ENCODE measurements around the gene ATRNL1. TPM values are rescaled to one million over a fixed set of nuclear protein-coding genes. Genes with fewer than 3 reads are reported as not detected.

Gene ATRNL1, protein sequence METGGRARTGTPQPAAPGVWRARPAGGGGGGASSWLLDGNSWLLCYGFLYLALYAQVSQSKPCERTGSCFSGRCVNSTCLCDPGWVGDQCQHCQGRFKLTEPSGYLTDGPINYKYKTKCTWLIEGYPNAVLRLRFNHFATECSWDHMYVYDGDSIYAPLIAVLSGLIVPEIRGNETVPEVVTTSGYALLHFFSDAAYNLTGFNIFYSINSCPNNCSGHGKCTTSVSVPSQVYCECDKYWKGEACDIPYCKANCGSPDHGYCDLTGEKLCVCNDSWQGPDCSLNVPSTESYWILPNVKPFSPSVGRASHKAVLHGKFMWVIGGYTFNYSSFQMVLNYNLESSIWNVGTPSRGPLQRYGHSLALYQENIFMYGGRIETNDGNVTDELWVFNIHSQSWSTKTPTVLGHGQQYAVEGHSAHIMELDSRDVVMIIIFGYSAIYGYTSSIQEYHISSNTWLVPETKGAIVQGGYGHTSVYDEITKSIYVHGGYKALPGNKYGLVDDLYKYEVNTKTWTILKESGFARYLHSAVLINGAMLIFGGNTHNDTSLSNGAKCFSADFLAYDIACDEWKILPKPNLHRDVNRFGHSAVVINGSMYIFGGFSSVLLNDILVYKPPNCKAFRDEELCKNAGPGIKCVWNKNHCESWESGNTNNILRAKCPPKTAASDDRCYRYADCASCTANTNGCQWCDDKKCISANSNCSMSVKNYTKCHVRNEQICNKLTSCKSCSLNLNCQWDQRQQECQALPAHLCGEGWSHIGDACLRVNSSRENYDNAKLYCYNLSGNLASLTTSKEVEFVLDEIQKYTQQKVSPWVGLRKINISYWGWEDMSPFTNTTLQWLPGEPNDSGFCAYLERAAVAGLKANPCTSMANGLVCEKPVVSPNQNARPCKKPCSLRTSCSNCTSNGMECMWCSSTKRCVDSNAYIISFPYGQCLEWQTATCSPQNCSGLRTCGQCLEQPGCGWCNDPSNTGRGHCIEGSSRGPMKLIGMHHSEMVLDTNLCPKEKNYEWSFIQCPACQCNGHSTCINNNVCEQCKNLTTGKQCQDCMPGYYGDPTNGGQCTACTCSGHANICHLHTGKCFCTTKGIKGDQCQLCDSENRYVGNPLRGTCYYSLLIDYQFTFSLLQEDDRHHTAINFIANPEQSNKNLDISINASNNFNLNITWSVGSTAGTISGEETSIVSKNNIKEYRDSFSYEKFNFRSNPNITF (N-terminal part only)
- total RNA-seq, result 0.74 TPM
- long read RNA-seq, result 0 reads

GRCh38 chr10:115093286-115093775, at the start of gene ATRNL1:
TSS of gene ATRNL1 (plus strand) at chr10:115093365. CDS start at chr10:115093751, 386 bp downstream.
- no peak for DNase-seq (ENCODE audit: low spot score)

- DNase-seq (ENCODE audit: low spot score), result no peak
Observed at GRCh38 chr10:115043719-115044118, 49.4 kb upstream of the ATRNL1 start.

GRCh38 chr10:115044891-115045290, 48.3 kb upstream of the ATRNL1 start:
- DNase-seq (ENCODE audit: low spot score), result no peak

- no peak for DNase-seq (ENCODE audit: low spot score)
Observed at GRCh38 chr10:115045499-115045898, 47.7 kb upstream of the ATRNL1 start.

GRCh38 chr10:115046686-115047236, 46.4 kb upstream of the ATRNL1 start:
- no peak for DNase-seq (ENCODE audit: low spot score)

GRCh38 chr10:115047705-115048104, 45.5 kb upstream of the ATRNL1 start:
- DNase-seq (ENCODE audit: low spot score), result no peak

GRCh38 chr10:115049318-115049717, 43.8 kb upstream of the ATRNL1 start:
- no peak for DNase-seq (ENCODE audit: low spot score)

DNA sequence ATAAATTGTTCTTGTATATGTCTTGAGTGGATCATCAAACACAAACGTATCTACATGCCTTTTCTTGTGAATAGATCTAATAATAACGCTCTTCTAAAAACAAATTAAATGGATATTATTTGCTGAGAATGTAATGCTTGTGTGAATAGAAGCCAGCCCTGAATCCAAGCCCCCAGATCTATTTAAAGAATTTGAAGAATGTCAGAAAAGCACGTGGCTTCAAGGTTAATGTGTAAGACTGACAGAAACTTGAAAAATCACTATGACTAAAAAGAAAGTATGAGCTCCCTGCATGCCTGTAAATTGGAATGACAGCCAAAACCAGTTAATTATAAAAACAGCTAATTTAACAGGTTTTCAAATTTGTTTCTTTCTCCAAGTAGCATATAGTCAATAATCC, 43.2 kb upstream of the ATRNL1 start:
- DNase-seq (ENCODE audit: low spot score), result no peak

DNA sequence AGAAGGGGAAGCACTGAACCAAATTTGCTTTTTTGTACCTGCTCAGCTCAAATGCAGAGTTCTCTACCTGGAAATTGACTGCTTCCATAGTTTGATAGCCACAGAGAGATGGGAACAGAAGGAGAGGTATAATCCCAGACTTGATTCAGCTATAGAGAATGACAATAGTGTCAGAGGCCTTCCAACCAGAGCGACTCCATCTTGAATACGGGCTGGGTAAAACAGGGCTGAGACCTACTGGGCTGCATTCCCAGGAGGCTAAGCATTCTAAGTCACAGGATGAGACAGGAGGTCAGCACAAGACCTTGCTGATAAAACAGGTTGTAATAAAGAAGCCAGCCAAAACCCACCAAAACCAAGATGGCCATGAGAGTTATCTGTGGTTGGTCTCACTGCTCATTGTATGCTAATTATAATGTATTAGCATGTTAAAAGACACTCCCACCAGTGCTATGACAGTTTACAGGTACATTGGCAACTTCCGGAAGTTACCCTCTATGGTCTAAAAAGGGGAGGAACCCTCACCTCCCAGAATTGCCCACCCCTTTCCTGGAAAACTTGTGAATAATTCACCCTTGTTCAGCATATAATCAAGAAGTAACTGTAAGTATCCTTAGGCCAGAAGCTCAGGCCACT, 42.7 kb upstream of the ATRNL1 start:
- DNase-seq (ENCODE audit: low spot score), result no peak

DNA sequence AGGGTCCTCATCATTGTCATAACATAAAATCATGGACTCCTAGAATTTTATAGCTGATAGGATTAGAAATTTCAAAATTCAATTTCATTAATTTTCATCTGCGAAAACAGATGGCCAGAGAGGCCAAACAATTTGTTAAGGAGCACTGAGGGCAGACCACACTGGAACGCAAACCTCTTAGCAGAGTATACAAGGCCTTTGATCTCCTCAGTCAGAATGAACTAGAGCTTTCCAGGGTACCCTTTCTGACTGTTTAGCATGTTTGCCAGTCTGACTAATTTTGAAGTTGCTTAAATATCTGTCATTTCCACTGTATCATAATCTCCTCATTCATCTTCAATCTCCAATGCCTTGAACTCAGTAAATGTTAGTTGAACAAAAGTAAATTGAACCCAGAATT, 41.9 kb upstream of the ATRNL1 start:
- no peak for DNase-seq (ENCODE audit: low spot score)

- DNase-seq (ENCODE audit: low spot score), result no peak
Observed at GRCh38 chr10:115052226-115052625, 40.9 kb upstream of the ATRNL1 start.

DNA sequence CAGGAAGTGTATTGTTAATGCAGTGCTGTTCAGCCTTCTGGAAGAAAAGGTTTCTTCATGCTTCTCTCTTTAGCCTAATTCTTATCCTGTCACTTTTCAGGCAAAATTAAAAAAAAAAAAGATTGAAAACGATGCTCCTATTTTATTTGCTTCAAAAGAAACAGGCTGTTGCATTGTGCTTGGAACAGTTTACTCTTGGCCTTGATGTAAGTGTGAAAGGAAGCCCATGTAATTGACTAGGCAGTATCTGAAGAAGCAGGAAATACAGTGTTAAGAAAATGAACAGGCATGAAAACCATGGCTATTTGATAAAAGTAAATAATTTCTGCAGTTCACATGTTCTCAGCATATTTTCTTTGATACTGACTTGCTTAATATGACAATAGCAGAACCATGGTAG, 40.4 kb upstream of the ATRNL1 start:
- DNase-seq (ENCODE audit: low spot score), result no peak

- no peak for DNase-seq (ENCODE audit: low spot score)
Observed at GRCh38 chr10:115056186-115056585, 37.0 kb upstream of the ATRNL1 start.

GRCh38 chr10:115059301-115059898, 33.8 kb upstream of the ATRNL1 start:
- no peak for DNase-seq (ENCODE audit: low spot score)

GRCh38 chr10:115063701-115064658, 29.2 kb upstream of the ATRNL1 start:
- DNase-seq (ENCODE audit: low spot score), result no peak

DNA sequence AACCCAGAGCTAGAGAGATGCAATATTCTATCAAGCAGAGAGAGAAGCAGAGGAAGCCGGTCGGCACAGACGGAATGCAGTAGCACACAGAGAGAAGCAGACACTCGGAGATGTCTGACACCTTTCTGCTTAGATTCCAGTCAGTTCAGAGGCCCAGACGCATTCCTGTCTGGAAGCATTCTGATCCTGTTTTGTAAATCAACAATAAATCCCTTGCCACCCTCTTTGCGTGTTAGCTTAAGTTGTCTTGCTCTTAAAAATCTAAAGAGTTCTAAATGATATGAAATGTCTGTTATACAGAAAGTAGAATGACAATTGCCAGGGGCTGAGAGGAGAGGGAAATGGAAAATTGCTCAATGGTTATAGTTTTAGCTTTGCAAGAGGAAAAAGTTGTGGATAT, 27.4 kb upstream of the ATRNL1 start:
- no peak for DNase-seq (ENCODE audit: low spot score)

- no peak for DNase-seq (ENCODE audit: low spot score)
Observed at GRCh38 chr10:115066528-115066927, 26.6 kb upstream of the ATRNL1 start.

GRCh38 chr10:115073796-115074195, 19.4 kb upstream of the ATRNL1 start:
- DNase-seq (ENCODE audit: low spot score), result no peak

DNA sequence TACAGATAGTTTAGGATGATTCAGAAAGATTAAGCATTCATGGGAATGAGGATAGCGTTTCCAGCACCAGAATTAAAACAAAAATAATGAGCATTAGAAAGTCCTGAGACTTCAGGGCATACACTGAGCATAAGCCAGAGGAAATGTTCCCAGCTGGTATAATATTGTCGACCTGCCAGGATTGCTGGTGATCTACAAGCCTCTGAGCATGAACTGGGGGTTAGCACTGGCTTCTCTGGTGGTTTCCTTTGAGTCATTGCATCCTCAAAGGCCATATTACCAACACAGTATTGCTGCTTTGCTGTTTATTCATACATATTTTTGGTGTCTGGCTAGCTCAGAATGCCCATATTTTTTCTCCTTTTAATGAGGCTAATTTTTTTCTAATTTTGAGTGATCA, 10.7 kb upstream of the ATRNL1 start:
- no peak for DNase-seq (ENCODE audit: low spot score)
